ENCODE results near the gene MCC.

MCC gene

GRCh38 chr5:113397046-113397445, 91.2 kb downstream of the MCC start:
- H3K4me3 ChIP-seq (ENCODE audit: low read depth, low read length): no peak overlapping the region

DNA sequence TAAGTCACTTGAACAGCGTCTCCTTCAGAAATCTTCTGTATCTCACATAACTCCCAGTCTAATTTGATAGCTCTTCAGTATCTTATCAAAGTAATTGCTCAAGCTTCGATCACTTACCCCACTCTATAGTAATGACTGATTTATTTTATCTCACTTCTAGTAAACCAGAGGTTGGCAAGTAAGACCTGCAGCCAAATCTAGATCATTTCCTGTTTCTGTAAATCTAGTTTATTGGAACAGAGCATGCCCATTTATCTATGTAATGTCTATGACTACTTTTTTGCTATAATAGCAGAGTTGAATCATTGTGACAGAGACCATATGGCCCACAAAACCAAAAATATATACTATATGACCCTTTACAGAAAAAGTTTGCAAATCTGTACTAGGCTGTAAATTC, 93.6 kb downstream of the MCC start:
- TF ChIP-seq, protein P1, sequence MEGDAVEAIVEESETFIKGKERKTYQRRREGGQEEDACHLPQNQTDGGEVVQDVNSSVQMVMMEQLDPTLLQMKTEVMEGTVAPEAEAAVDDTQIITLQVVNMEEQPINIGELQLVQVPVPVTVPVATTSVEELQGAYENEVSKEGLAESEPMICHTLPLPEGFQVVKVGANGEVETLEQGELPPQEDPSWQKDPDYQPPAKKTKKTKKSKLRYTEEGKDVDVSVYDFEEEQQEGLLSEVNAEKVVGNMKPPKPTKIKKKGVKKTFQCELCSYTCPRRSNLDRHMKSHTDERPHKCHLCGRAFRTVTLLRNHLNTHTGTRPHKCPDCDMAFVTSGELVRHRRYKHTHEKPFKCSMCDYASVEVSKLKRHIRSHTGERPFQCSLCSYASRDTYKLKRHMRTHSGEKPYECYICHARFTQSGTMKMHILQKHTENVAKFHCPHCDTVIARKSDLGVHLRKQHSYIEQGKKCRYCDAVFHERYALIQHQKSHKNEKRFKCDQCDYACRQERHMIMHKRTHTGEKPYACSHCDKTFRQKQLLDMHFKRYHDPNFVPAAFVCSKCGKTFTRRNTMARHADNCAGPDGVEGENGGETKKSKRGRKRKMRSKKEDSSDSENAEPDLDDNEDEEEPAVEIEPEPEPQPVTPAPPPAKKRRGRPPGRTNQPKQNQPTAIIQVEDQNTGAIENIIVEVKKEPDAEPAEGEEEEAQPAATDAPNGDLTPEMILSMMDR (IDR thresholded peaks at IDR 0.05; ENCODE audit: borderline replicate concordance, insufficient read depth, low read depth, low read length): no peak
- H3K4me3 ChIP-seq (ENCODE audit: low read depth, low read length): no peak overlapping the region

More at GRCh38 chr5:113397046-113397445, 91.2 kb downstream of the MCC start:
- TF ChIP-seq, protein P1 (IDR thresholded peaks at IDR 0.05; ENCODE audit: borderline replicate concordance, insufficient read depth, low read depth, low read length): no peak

DNA sequence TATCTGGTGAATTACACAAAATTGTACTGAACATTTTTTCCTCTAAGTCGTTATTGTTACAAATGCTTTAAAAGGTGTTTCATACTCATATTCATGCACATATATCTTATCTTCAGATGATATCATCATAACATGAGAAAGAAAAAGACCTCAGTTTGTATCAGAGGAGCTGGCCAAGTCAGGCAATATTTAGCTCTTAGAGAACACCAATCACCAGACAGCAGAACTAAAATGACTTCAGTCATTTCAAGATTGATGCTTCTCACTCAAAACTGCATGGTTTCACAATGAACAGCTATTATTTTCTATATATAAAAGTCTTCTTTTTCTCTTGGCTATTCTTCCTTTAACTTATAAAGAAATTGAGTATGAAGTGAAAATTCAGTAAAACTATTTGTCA, 98.0 kb downstream of the MCC start:
- TF ChIP-seq, protein P1 (IDR thresholded peaks at IDR 0.05; ENCODE audit: borderline replicate concordance, insufficient read depth, low read depth, low read length): no peak
- H3K4me3 ChIP-seq (ENCODE audit: low read depth, low read length): no peak overlapping the region

DNA sequence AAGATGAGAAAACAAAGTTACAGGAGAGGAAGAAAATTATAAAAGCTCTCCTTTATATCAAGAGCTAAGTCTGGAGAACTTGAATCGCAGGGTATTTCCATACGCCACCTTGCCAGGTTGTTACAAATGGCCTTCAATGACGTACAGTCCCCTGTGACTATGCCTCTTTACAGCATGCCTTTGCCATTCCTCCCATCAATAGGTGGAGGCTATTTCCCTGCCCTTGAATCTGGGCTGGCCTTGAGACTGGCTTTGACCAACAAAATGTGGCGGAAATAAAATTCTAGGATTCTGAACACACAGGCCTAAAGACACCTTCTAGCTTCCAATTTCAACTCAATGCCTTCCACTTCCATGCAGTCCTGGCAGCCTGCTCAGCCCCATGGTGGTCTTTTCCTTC, 99.1 kb downstream of the MCC start:
- TF ChIP-seq, protein P1 (IDR thresholded peaks at IDR 0.05; ENCODE audit: borderline replicate concordance, insufficient read depth, low read depth, low read length): no peak

GRCh38 chr5:113387844-113388243, 100.4 kb downstream of the MCC start:
- no peak overlapping the region for H3K4me3 ChIP-seq (ENCODE audit: low read depth, low read length)
- TF ChIP-seq, protein P1 (IDR thresholded peaks at IDR 0.05; ENCODE audit: borderline replicate concordance, insufficient read depth, low read depth, low read length): no peak

More for the DNA sequence above, 99.1 kb downstream of the MCC start:
- H3K4me3 ChIP-seq (ENCODE audit: low read depth, low read length): no peak overlapping the region

DNA sequence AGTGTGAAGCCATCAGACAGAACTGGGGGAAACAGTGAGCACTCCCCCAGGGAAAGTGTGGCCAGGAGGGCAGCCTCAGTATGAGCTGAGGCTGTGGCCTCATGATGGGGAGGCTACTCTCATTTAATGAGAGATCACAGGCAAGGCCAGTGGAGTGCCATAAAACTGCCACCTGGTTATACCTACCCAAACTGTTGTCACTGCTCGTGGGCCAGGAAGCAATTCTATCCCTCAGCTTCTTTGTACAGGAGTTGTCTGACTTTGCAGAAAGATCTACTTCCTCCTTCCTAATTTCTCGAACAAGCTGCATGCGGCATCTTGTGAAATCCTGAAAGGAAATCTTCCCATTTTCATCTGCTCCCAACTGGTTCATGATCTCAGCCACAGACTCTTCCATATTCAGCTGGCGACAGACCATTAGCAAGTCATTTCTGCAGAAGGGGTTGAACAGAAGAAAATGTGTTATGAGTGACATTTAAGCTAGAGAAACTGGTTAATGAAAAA, 103.4 kb downstream of the MCC start:
- TF ChIP-seq, protein P1 (IDR thresholded peaks at IDR 0.05; ENCODE audit: borderline replicate concordance, insufficient read depth, low read depth, low read length): no peak
- no peak overlapping the region for H3K4me3 ChIP-seq (ENCODE audit: low read depth, low read length)

DNA sequence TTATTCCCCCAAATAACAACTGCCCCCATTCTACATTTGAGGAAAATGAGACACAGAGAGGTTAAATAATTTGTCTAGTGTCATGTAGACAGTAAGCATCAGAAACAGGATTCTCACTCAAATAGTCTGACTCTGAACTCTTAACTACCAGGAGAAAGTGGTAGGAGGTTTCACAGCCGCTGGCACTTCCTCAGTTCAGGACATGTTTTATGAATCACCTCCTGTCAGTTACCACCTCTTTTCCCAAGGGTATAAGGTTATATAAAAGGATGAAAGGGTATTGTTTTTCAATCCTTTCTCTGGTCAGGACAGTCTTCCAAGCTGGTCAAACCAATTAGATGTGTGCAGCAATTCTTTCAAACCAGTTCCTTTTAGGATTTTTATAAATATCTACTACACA, 105.5 kb downstream of the MCC start:
- H3K4me3 ChIP-seq (ENCODE audit: low read depth, low read length): no peak overlapping the region
- TF ChIP-seq, protein P1 (IDR thresholded peaks at IDR 0.05; ENCODE audit: borderline replicate concordance, insufficient read depth, low read depth, low read length): no peak
